Measurements from ENCODE around the gene CHD5.

The CHD5 gene

GRCh38 chr1:6165441-6165985 is 14.6 kb downstream of the CHD5 start:
- DNase-seq: no peak
- H3K4me3 ChIP-seq: no peak overlapping the region
- H3K27ac ChIP-seq: no peak overlapping the region
- peaks cover 0 to 72% of the 10 kb centered on the region in 2 donors for H3K27me3 ChIP-seq
- intact Hi-C loops (cut with DNase I; ENCODE audit: low total_unique reads): no loop called here
- TF ChIP-seq CTCF (IDR thresholded peaks at IDR 0.05): no peak
- H3K4me1 ChIP-seq: no peaks in the 10 kb centered on the region
- no peaks in the 10 kb centered on the region for H3K36me3 ChIP-seq
- H3K9me3 ChIP-seq: no peaks in the 10 kb centered on the region

- no peaks in the 10 kb centered on the region for H3K9me3 ChIP-seq
- H3K36me3 ChIP-seq: no peaks in the 10 kb centered on the region
- H3K4me3 ChIP-seq: no peak overlapping the region
- TF ChIP-seq CTCF (IDR thresholded peaks at IDR 0.05): no peak
- H3K4me1 ChIP-seq: no peaks in the 10 kb centered on the region
- DNase-seq: no peak
- H3K27ac ChIP-seq: no peak overlapping the region
- peaks cover 0 to 69% of the 10 kb centered on the region in 2 donors for H3K27me3 ChIP-seq
- intact Hi-C loops (cut with DNase I; ENCODE audit: low total_unique reads): no loop called here
Observed at GRCh38 chr1:6165027-6165426, 15.1 kb downstream of the CHD5 start.

- no peak overlapping the region for H3K4me3 ChIP-seq
- DNase-seq: no peak
- TF ChIP-seq CTCF (IDR thresholded peaks at IDR 0.05): no peak
- intact Hi-C loops (cut with DNase I; ENCODE audit: low total_unique reads): no loop called here
- peaks cover 0 to 68% of the 10 kb centered on the region in 2 donors for H3K27me3 ChIP-seq
- H3K36me3 ChIP-seq: no peaks in the 10 kb centered on the region
- H3K9me3 ChIP-seq: no peaks in the 10 kb centered on the region
- no peaks in the 10 kb centered on the region for H3K4me1 ChIP-seq
- H3K27ac ChIP-seq: no peak overlapping the region
Observed at GRCh38 chr1:6163973-6164617, 16.0 kb downstream of the CHD5 start.

GRCh38 chr1:6163191-6163972 is 16.7 kb downstream of the CHD5 start:
- peaks cover 0 to 66% of the 10 kb centered on the region in 2 donors for H3K27me3 ChIP-seq
- no peak for TF ChIP-seq CTCF (IDR thresholded peaks at IDR 0.05)
- no peak for DNase-seq

GRCh38 chr1:6162773-6163172 is 17.3 kb downstream of the CHD5 start:
- H3K4me1 ChIP-seq: no peaks in the 10 kb centered on the region
- H3K27me3 ChIP-seq: peaks cover 0 to 60% of the 10 kb centered on the region in 2 donors
- H3K4me3 ChIP-seq: no peak overlapping the region
- no peaks in the 10 kb centered on the region for H3K9me3 ChIP-seq
- TF ChIP-seq CTCF (IDR thresholded peaks at IDR 0.05): no peak
- H3K27ac ChIP-seq: no peak overlapping the region
- H3K36me3 ChIP-seq: no peaks in the 10 kb centered on the region
- no peak for DNase-seq
- intact Hi-C loops (cut with DNase I; ENCODE audit: low total_unique reads): no loop called here

More at GRCh38 chr1:6163191-6163972, 16.7 kb downstream of the CHD5 start:
- H3K4me3 ChIP-seq: no peak overlapping the region
- H3K9me3 ChIP-seq: no peaks in the 10 kb centered on the region
- H3K36me3 ChIP-seq: no peaks in the 10 kb centered on the region
- intact Hi-C loops (cut with DNase I; ENCODE audit: low total_unique reads): no loop called here
- no peak overlapping the region for H3K27ac ChIP-seq
- no peaks in the 10 kb centered on the region for H3K4me1 ChIP-seq

All from tibial artery (tissue), 4 donors.